Lung (tissue), 12 donors: ENCODE data around the gene LZTS2. TPM values are rescaled to one million over a fixed set of nuclear protein-coding genes. Genes with fewer than 3 reads are reported as not detected.
A peak's percentile ranks its signal among the peaks of the same experiment; 100 is the strongest.

Experiments used
- ATAC-seq: fragments of 200-7000 bp; cut with Tn5 transposase; one replicate; pipeline ENCODE4 v1.9.1; 2020; ENCODE audit warnings: moderate number of reproducible peaks; ENCODE audit not compliant: insufficient read depth, low FRiP score
- DNase-seq, 3 donors: peaks; one replicate each; pipeline ENCODE4 v3.0.0-alpha.2; 2013 to 2017
- H3K27ac ChIP-seq, 2 donors: one replicate each; pipeline ENCODE4 v1.5.1; 2013; ENCODE audit warnings: mild to moderate bottlenecking in 2 of 2, moderate library complexity in 2 of 2, control low read depth in 1 of 2, inconsistent platforms in 1 of 2, low read depth in 1 of 2, low read length in 1 of 2
- H3K27me3 ChIP-seq, 3 donors: one replicate each; pipeline ENCODE4 v1.5.1; 2013; ENCODE audit warnings: low read length in 2 of 3; ENCODE audit not compliant: control insufficient read depth in 3 of 3, insufficient read depth in 3 of 3
- H3K36me3 ChIP-seq, 4 donors: one replicate each; pipeline ENCODE4 v1.5.1; 2013; ENCODE audit warnings: low read length in 4 of 4, mild to moderate bottlenecking in 1 of 4, moderate library complexity in 1 of 4; ENCODE audit not compliant: control insufficient read depth in 4 of 4, insufficient read depth in 4 of 4
- H3K4me1 ChIP-seq, 5 donors: one replicate each; pipeline ENCODE4 v1.5.1; 2013; ENCODE audit warnings: low read length in 5 of 5, mild to moderate bottlenecking in 2 of 5, moderate library complexity in 1 of 5; ENCODE audit not compliant: control insufficient read depth in 5 of 5, insufficient read depth in 5 of 5
- H3K4me3 ChIP-seq: one replicate; pipeline ENCODE4 v1.5.1; 2013; ENCODE audit warnings: mild to moderate bottlenecking, control low read depth, moderate library complexity
- H3K9ac ChIP-seq, 2 donors: one replicate each; pipeline ENCODE4 v1.5.1; 2013; ENCODE audit warnings: low read length in 2 of 2, control low read depth in 1 of 2; ENCODE audit not compliant: insufficient read depth in 1 of 2
- H3K9me3 ChIP-seq, 4 donors: one replicate each; pipeline ENCODE4 v1.5.1; 2013; ENCODE audit warnings: low read length in 3 of 4, mild to moderate bottlenecking in 1 of 4, moderate library complexity in 1 of 4; ENCODE audit not compliant: control insufficient read depth in 4 of 4, insufficient read depth in 3 of 4
- WGBS, 2 donors: extraction: QIAGEN DNeasy Blood & Tissue Kit; methylation state at CpG; one replicate each; pipeline ENCODE4 v1.1.7; 2013; 5-methylcytosine and 5-hydroxymethylcytosine counted together
- polyA plus RNA-seq, 2 donors: library from polyadenylated mRNA; stranded (reverse); fragments of 200-250 nt; gene quantifications; one replicate each; pipeline ENCODE4 v1.2.1, GENCODE V29; 2013
- total RNA-seq, 2 donors: library from RNA; depleted of rRNA in 1 of 2; stranded (reverse); fragments of >200 nt in 1 of 2; gene quantifications; one replicate each; pipeline ENCODE4 v1.2.1, GENCODE V29; 2014 to 2021
- TF ChIP-seq, protein P1 (sequence below): IDR thresholded peaks from 2 replicates; pipeline ENCODE4 v1.5.1; 2012; ENCODE audit warnings: mild to moderate bottlenecking; ENCODE audit errors: control extremely low read depth, extremely low read depth
- donor health status: control.
- donor health status: control.
- donor health status: Bipolar disorder and iron deficiency.
- donor health status: healthy.
- donor health status: DM: yes; HTN: yes; CAD: no.

LZTS2 gene
- total and polyA plus RNA-seq, 4 donors: 44.5 to 76.8 (median 55.6) TPM

- Histone ChIP-seq H3K4me1 (peaks cover 5 to 39% (median 14%) of the 10 kb centered on the region in 5 donors), H3K4me3 (no peak overlapping the region), H3K9me3 (no peaks in the 10 kb centered on the region), H3K27ac (no peak overlapping the region), H3K9ac (no peak overlapping the region), H3K36me3 (peaks cover 0 to 42% (median 31%) of the 10 kb centered on the region in 4 donors), H3K27me3 (no peaks in the 10 kb centered on the region)
- DNase-seq (peak in 1 of 3 donors; percentile 31), ATAC-seq (no peak)
- TF ChIP-seq, protein P1, sequence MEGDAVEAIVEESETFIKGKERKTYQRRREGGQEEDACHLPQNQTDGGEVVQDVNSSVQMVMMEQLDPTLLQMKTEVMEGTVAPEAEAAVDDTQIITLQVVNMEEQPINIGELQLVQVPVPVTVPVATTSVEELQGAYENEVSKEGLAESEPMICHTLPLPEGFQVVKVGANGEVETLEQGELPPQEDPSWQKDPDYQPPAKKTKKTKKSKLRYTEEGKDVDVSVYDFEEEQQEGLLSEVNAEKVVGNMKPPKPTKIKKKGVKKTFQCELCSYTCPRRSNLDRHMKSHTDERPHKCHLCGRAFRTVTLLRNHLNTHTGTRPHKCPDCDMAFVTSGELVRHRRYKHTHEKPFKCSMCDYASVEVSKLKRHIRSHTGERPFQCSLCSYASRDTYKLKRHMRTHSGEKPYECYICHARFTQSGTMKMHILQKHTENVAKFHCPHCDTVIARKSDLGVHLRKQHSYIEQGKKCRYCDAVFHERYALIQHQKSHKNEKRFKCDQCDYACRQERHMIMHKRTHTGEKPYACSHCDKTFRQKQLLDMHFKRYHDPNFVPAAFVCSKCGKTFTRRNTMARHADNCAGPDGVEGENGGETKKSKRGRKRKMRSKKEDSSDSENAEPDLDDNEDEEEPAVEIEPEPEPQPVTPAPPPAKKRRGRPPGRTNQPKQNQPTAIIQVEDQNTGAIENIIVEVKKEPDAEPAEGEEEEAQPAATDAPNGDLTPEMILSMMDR: no peak
- 91% methylated on average over 31 to 33 of the region's 33 CpGs for WGBS, 2 donors
Measured at GRCh38 chr10:101006593-101007098, 7.0 kb downstream of the LZTS2 start.

- peak overlapping the region in 1 of 2 donors; percentile 35 for H3K27ac ChIP-seq
Measured at GRCh38 chr10:101007099-101007711, 7.6 kb downstream of the LZTS2 start.

DNA sequence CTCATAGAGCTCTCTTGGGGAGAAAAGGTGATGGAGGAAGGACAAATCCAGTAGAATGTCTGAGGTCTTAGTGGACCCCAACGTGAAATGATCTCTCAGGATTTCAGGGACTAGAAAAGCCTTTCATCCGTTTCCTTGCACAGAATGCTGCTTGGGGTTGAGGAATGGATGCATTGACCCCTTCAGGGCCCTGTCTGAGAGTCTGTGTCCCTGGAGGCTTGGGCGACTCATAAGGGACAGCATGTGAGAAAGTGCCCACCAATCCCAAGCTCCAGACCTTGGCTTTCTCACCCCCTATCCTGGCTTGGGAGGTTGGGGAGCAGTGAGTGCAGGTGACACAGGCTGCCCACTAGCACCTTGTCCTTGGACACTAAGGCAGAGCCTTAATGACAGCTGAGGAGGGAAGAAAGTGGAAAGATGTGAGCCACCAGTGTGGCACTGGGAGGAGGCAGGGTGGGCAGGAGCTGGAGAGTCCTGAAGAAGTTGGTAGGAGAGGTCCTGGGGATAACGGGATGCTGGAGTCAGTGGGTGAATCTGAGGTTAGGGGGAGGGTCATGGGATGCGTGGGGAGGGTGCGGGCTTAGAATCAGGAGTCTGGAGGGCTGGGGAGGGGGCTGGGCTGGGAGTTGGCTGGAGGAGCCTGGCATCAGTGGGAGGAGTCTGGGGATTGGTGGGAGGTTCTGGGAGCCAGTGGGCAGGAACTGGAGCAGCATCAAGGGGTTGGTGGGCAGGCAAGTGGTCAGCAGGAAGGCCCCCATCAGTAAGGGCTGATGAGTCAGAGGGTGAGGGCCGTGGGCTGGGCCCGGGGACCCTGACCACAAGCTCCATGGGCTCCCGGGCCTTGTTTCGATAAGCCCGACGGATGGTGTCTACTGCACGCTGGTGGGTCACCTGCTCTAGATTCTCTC lies 8.6 kb downstream of the LZTS2 start:
- TF ChIP-seq, protein P1: no peak
- peak overlapping the region in 1 of 2 donors; percentile 64 for H3K27ac ChIP-seq
- ATAC-seq (no peak), DNase-seq (no peak)
- H3K36me3 ChIP-seq: peaks cover 0 to 29% (median 27%) of the 10 kb centered on the region in 4 donors
- peak overlapping the region in 1 of 2 donors; percentile 1 for H3K9ac ChIP-seq
- 73 to 81% methylated on average over 12 to 13 of the region's 13 CpGs for WGBS, 2 donors
- no peaks in the 10 kb centered on the region for H3K9me3 ChIP-seq
- H3K4me3 ChIP-seq: no peak overlapping the region
- peaks cover 0 to 39% (median 13%) of the 10 kb centered on the region in 5 donors for H3K4me1 ChIP-seq
- H3K27me3 ChIP-seq: no peaks in the 10 kb centered on the region

More at GRCh38 chr10:101007099-101007711, 7.6 kb downstream of the LZTS2 start:
- Histone ChIP-seq H3K27me3 (no peaks in the 10 kb centered on the region), H3K4me1 (peaks cover 0 to 37% (median 13%) of the 10 kb centered on the region in 5 donors), H3K9me3 (no peaks in the 10 kb centered on the region), H3K4me3 (no peak overlapping the region), H3K36me3 (peaks cover 0 to 37% (median 31%) of the 10 kb centered on the region in 4 donors), H3K9ac (peak overlapping the region in 1 of 2 donors; percentile 13)
- DNase-seq: peak; percentile 89 to 91 (median 91)
- TF ChIP-seq, protein P1: no peak
- no peak for ATAC-seq
- 62 to 68% methylated on average over 11 of the region's 11 CpGs for WGBS, 2 donors
